ENCODE results near the gene CLEC4E.
A peak's percentile ranks its signal among the peaks of the same experiment; 100 is the strongest.
"Not testable (repeated sequence)": the region's sequence is repeated elsewhere in the genome, so short reads cannot be mapped to it uniquely, and the experiment has no call there.

Gene CLEC4E, protein sequence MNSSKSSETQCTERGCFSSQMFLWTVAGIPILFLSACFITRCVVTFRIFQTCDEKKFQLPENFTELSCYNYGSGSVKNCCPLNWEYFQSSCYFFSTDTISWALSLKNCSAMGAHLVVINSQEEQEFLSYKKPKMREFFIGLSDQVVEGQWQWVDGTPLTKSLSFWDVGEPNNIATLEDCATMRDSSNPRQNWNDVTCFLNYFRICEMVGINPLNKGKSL

DNA sequence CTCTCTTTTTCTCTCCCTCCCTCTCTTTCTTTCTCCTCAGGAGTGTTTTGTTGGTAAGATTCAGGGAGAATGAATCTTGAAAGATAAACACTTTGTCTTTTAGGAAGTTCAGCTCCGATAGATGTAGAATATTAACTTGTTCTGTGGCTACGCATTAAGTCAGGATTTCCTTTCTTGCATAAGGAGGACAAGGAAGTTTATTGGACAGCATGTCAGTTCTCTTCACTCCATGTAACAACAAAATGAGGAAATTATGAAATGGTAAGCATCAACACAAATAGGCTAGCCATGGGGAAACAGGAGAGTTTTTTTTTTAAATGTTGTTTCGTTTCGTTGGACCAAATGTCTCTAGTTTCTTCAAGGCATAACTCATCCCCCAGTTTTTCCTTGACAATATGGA, at the start of gene CLEC4E:
Gene CLEC4E (minus strand): TSS at position 75 of the 400 bp plus-strand sequence. CDS start 108 bp downstream, outside the sequence.
- DNase-seq = not testable (repeated sequence)

DNA sequence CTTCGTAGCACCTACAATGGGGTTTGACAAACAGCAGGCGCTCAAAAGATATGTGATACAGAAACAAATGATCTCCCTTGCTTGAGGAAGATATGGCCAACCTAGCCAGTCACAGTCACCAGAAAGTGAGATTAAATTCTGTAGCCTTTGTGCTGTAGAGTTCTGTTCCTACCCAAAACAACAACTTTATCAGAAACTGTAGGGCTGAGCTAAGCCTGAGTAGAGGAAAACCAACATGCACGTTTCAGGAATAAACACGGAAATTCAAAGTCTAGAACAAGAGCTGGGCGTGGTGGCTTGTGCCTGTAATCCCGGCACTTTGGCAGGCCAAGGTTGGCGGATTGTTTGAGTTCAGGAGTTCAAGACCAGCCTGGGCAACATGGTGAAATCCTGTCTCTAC, 49.0 kb upstream of the CLEC4E start:
- DNase-seq = no peak

DNA sequence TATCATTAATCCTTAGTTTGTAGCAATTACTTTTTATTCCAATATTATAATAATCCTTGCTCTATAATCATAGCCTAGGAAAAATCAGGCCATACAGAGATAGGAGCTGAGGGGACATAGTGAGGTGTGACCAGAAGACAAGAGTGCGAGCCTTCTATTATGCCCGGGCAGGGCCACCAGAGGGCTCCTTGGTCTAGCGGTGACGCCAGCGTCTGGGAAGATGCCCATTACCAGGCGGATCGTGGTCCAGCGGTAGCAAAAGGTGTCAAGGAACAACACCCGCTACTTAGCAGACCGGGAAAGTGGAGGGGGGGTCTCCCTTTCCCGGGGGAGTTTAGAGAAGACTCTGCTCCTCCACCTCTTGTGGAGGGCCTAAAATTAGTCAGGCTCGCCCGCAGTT, 43.8 kb upstream of the CLEC4E start:
- not testable (repeated sequence) for DNase-seq

DNA sequence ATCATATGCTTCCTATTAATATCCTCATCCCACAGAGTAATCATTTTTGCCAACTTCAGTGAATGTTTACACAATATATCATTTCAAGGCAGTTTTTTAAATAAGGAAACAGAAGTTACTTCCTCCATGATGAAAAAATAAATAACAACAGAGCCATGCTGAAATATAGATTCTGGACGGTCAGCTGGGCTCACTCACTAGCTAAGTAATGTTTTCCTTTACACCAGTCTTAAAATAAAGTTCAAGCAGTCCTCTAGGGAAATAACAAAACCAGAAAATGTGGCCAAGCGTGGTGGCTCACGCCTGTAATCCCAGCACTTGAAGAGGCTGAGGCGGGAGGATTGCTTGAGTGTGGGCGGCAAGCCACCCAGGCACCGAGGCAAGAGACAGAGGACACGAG, 43.3 kb upstream of the CLEC4E start:
- DNase-seq = peak in 19 of 58 donors; percentile 1 to 39 (median 15)

DNA sequence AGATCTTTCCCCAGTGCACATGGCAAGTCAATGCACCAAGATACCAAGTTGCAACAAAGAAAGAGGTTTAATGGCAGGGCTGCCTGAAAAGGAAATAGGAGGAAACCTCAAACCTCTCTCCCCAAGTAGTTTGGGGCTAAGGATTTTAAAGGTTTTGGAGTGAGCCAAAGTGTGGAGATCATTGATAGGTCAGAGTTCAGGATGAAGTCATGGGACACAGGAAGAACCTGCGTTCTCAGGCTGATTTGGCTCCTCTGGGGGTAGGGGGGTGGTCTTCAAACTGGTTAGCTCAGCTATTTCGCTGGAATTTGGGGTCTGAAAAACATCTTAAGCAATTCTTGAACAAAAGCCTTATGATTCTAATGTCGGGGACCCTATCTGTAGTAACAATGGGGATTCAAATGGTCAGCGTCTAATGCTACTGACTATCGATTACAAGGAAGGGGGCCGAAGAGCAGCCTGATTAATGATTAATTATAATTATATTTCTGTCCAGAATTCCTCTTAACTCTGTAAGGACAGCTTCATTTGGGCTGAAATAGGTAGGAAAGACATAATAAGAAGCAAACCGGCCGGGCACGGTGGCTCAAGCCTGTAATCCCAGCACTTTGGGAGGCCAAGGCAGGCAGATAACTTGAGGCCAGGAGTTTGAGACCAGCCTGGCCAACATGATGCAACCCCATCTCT, 40.5 kb upstream of the CLEC4E start:
- no peak for DNase-seq

DNA sequence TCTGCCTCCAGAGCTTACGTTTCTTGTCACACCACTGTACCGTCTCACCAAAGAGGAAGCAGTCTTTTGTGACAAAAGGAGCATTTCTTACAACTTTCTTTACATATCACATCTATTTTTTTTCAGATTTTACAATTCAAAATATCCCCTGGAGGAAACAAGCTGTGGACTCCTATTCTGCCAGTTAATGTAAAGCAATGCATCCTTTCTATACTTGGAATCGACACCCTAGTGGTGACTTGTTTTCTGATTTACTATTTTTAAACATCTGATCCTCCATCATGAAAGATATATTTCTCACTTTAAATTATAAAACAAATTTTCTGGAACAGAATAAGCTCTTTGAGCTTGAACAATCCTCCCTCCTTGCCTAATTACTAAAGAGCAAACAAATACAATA, 37.2 kb upstream of the CLEC4E start:
- no peak for DNase-seq

DNA sequence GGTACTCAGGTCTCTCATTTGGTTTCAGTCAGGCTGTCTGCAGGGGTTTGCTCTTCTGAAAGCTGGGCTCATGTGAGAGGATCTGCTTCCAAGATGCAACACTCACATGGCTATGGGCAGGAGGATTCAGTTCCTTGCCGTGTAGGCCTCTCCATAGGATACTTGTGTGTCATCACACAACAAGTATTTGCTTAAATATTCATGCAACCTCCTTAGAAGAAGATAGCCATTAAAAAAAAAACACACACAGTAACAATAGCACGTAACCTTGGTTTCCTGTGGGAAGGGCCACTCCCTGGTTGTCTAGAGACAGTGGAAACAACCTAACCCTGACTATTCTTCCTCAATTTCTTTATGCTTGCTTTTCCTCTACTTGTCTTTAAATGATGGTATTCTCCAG, 31.8 kb upstream of the CLEC4E start:
- DNase-seq = no peak

DNA sequence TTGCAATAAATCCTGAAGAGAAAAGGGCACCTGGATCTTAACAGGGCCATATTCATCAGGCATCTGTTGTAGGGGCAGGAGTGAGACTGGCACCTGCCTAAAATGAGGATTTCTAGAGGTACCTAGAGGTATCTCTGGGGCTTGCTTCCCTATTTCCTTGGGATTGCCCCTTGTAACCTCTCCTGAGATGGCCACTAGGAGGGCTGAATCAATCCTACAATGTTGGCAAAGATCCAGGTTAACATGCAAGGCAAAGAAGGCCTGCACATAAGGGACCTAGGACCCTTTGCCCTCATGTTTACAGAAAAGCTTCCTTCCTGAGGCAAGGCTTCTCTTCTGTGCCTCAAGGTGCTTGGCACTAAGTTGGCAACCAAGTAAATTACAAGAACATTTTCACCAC, 25.8 kb upstream of the CLEC4E start:
- no peak for DNase-seq

DNA sequence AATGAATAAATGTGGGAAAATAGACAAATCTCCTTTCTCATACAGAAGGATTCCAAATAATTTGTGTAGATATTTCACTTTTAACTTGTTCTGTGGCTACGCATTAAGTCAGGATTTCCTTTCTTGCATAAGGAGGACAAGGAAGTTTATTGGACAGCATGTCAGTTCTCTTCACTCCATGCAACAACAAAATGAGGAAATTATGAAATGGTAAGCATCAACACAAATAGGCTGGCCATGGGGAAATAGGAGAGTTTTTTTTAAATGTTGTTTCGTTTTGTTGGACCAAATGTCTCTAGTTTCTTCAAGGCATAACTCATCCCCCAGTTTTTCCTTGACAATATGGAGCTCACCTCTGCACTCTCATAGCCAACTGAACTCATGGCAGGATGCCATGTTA, 25.3 kb upstream of the CLEC4E start:
- DNase-seq = not testable (repeated sequence)

DNA sequence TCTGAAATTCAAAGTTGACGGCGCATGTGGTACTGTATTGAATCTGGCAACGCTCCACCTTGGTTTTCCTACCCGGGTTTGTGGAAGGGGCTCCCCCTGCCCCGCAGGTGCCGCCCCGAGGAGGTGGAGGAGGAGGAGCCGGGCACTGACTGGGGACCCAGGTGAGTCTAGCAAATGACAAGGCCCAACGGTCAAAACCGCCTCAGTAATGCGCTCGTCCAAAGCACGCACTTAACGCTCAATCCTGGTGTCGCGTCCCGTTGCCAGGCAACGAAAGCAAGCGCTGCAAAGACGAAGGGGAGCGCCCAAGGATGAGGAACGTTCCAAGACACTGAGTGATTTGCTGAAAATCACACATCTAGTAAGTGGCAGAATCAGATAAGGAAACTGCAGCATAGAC, 24.0 kb upstream of the CLEC4E start:
- DNase-seq = peak in 3 of 58 donors; percentile 0 to 10 (median 1)

DNA sequence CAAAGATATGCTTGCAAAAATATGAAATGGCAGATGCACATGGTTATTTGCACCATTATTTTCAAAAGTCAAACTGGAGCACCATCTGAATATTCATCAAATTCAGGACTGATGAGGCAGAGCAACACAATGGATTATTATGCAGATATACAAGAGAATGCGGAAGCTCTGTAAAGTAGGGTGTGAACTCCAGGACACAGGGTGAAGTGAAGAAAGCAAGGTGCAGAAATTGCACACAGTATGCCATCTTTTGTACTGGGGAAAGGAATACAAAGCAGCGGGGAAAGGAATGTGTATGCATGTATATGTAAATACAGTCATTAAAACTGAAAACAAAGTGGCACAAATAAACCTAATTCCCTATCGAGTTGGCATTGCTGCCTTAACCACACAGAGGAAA, 22.7 kb upstream of the CLEC4E start:
- DNase-seq = no peak

DNA sequence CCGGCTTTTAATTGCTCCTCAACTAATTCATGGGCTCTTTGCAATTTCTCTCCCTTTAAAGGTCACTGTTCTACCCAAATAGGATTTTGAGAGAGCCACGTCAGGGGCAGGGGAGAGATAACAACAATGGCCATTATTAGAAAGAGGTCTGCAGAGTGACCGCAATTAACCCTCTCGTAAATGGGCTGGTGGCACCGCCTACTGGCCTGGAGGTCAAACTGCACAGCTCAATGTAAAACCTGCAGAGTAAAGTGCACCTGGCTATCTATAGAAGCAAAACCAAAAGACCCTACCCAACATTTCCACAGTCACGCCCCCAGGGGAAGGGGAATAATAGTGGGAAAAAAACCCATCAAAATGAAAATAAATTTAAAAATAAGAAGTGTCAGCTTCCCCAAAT, 21.6 kb upstream of the CLEC4E start:
- no peak for DNase-seq

DNA sequence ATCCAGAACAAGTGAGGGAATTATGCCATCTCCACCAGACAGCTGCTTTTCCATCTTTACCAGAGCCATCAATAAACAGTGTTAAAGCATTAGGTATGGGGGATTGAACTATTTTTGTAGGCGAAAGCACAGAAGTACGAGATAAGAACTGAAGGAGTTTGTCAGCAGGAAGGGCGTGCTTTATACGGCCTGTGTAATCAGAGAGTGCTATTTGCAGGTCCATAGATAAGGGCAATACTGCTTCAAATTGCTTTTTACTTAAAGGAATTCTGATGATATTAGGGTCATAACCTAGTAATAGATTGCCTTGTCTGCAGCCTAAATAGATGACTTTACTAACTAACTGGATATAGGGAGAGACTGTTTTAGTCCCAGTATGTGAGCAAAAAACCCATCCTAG, 20.3 kb upstream of the CLEC4E start:
- DNase-seq = no peak

DNA sequence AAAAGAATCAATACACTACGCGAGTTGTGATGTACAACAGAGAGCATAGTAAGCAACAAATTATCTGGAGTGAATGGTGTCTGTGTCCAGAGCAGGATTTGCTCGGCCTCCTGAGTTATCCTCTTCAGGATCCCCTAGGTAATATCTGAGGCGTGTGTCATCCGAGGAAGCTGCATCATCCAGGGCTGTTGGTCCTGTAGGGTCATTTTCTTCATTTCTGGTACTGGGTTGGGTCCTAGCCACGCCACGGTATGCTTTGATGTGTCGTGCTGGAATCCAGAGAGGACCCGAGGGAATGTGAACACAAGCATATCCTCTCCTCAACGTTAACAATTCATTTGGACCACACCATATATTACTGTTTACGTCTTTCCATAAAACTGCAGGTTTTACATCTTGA, 19.0 kb upstream of the CLEC4E start:
- no peak for DNase-seq

DNA sequence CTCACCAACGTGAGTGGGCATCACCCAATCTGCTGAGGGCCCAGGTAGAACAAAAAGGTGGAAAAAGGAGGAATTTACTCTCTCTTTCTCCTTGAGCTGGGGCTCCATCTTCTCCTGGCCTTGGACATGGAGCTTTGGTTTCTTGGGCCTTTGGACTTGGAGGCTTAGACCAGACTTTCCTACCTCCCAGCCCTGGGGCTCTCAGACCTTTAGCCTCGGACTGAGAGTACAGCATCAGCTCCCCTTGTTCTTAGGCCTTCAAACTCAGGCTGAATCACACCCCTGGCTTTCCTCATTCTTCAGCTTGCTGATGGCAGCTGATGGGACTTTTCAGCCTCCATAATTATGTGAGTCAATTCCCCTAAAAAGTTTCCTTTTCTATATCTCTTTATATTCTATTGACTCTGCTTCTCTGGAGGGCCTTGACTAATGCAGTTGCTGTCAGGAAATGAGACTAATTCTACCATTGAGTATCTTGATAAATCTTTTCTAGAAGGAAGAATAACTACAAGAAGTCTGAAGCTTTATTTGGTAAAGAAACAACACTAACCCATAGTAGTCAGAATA, 15.9 kb upstream of the CLEC4E start:
- DNase-seq = no peak

DNA sequence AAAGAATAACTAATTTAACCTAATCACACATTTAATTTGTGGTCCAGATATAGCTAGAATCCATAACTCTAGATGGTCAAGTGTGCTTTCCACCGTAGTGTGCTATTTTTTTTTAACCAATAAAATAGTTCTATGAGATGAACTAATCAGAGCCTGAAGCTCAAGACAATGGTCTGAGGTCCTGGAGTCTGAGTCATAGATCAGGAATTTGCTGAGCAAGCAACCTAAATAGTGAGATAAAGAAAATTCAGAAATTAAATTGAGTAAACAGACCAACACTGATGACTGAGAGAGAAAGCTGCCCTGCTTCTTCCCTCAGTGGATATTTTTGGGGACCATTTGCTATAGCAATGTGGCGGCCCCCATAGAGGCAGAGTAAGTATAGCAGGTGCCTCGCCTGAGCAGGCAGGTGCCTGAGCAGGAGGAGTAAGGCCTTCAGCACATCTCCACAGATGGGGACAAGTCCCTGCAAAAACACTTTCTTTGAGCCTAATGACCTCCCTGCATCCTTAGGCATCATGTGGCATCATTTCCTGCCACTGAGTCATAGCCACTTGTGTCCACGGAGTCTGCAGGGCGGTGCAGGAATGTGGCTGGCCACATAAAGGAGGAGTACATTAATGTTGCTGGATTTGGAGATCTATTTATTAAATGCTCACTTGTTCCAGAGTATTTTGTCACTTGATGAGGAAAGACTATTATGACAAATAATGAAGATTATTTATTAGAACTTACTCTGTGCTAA, 13.9 kb upstream of the CLEC4E start:
- DNase-seq = no peak

DNA sequence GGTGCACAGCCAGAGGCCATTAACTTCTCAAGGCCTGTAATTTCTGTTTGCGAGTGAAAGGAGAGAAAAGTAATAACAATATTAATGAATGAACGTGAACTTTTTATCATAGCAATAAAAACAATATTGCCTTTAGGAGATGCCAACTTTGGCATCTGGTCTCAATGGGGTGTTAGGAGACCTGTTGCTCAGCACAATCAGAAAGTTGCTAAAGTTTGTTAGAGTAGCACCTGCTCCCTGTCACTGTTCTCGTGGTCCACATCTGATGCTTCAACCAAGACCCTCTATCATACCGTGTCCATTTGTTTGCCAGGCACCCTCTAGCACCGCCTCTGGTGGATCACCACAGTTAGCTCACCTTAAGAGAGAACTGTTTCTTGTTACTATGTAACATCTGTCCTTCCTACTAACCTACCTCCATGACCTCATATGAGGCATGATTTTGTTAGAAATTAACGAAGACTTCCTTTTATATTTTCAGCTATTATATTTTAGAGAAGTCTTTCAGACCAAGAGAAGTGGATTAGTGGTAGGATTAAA, 12.5 kb upstream of the CLEC4E start:
- DNase-seq = no peak

DNA sequence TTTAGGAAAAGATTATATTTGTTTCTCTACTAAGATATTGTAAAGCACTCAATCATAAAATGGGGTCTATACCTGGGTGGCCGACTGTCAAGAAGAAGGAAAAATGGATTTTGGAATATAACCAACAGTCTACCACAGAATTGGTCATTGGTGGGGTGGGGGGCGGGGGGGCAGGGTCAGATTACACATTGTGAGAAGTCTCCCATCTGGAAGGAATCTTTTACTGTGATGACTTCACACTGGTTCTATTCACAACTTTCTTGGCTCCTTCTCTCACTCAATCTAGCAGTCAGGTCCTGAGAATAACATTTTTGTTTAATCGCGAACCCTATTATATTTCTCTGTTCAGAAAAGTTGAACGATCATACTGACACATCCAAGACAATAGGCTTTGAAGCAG, 8.7 kb upstream of the CLEC4E start:
- no peak for DNase-seq

DNA sequence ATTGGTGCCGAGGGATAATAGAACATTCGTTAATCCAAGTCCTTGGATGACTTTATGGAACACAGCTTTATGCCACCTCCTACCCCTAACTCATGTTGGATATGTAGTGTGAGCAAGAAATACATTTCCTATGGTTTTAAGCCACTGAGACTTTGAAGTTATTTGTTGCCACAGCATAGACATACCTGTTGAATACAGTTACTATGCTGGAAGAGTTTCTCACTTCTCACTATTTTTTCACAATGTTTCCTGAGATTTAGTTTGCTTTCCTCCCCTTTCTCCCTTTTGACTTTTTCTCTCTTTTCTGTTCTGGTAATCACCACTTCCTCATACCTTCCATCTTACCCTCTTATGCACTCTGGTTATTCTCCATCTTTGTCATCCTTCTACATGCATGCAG, 7.5 kb upstream of the CLEC4E start:
- DNase-seq = no peak

DNA sequence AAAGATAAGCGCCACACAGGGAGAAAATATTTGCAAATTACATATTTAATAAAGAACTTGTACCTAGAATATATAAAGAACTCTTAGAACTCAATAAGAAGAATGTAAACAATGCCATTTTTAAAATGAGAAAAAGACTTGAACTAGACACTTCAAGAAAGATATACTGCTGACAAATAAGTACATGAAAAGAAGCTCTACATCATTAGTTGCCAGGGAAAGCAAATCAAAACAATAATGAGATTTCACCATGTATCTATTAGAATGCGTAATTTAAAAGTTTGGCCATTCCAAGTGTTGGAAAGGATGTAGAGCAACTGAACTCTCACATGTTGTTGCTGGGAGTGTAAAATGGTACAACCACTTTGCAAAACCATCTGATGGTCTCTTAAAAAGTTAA, 6.9 kb upstream of the CLEC4E start:
- DNase-seq = no peak

DNA sequence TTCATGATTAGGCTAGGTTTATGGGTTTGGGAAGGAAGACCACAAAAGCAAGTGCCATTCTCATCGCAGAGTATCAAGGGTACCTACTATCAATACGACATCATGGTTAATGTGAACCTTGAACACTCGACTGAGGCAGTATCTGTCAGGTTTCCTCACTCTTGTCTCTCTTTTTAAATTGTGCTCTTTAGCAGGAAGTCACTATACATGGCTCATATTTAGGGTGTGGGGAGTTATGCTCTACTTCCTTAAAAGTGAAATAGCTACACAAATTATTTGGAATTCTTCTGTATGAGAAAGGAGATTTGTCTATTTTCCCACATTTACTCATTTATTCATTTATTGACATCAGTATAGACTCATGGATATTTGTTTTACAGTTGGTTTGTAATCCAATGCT, 5.9 kb upstream of the CLEC4E start:
- no peak for DNase-seq

DNA sequence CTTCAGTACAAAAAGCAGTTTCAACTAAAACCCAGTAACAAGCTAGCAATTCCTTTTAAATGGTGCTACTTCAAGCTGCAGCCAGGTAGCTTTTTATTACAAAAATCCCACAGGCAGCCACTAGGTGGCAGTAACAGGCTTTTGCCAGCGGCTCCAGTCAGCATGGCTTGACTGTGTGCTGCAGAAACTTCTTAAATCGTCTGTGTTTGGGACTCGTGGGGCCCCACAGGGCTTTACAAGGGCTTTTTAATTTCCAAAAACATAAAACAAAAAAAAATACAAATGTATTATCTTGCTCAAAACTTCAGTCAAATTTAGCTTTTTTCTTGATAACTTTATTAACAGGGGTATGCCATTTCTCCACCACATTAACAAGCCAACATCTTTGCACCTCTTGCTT, 3.6 kb upstream of the CLEC4E start:
- DNase-seq = peak in 52 of 58 donors; percentile 1 to 75 (median 26)
